HepG2 (cell line): Measurements from ENCODE around the gene ANKHD1. TPM values are rescaled to one million over a fixed set of nuclear protein-coding genes. Genes with fewer than 3 reads are reported as not detected.

Source experiments
- DMAP1 ChIP-seq: IDR thresholded peaks from 2 replicates; pipeline ENCODE4 v1.6.1; 2016
- EED ChIP-seq: sonication (generic); formaldehyde crosslinking; IDR thresholded peaks from 2 replicates; pipeline ENCODE4 v1.5.0; 2020; ENCODE audit warnings: mild to moderate bottlenecking, missing genetic modification reagents
- NFIC ChIP-seq: IDR thresholded peaks from 2 replicates; pipeline ENCODE4 v1.6.1; 2012; ENCODE audit warnings: mild to moderate bottlenecking, low read length, inconsistent platforms
- NONO ChIP-seq, 2 experiments: fragments of 450-650 bp in 1 of 2; sonication (generic) in 1 of 2; formaldehyde crosslinking in 1 of 2; IDR thresholded peaks in 1 of 2; conservative IDR thresholded peaks in 1 of 2; 2 replicates each; pipeline versions ENCODE4 v1.6.1 to v1.8.0; 2017 to 2022; ENCODE audit warnings: mild to moderate bottlenecking in 1 of 2, missing genetic modification reagents in 1 of 2, moderate library complexity in 1 of 2
- PHF5A ChIP-seq: IDR thresholded peaks from one replicate; pipeline ENCODE4 v1.6.1; 2018; ENCODE audit warnings: low read depth, missing genetic modification reagents; ENCODE audit not compliant: unreplicated experiment
- SRSF1 ChIP-seq: fragments of 200-400 bp; formaldehyde crosslinking; optimal IDR thresholded peaks from 2 replicates; pipeline ENCODE3; 2017; ENCODE audit warnings: mild to moderate bottlenecking, low read depth, low read length, moderate library complexity
- ZNF143 ChIP-seq: sonication (generic); formaldehyde crosslinking; IDR thresholded peaks from 2 replicates; pipeline ENCODE4 v1.4.0; 2020; ENCODE audit warnings: missing genetic modification reagents
- ZNF180 ChIP-seq: sonication (generic); formaldehyde crosslinking; IDR thresholded peaks from 2 replicates; pipeline ENCODE4 v1.4.0; 2020; ENCODE audit warnings: low read depth, missing genetic modification reagents, borderline replicate concordance
- ZSCAN22 ChIP-seq: sonication (generic); formaldehyde crosslinking; IDR thresholded peaks from 2 replicates; pipeline ENCODE4 v1.4.0; 2020; ENCODE audit warnings: mild to moderate bottlenecking, missing genetic modification reagents
- polyA plus RNA-seq, 8 experiments: library from polyadenylated mRNA; depleted of rRNA in 3 of 8; stranded (reverse) in 7 of 8; unstranded in 1 of 8; fragments of >200 nt; fragmentation: Illumina TruSeq in 4 of 8; extraction: Trizol in 4 of 8; gene quantifications; 2 replicates each; pipeline versions ENCODE4 v1.2.1 to v1.2.3, GENCODE V29; 2011 to 2016; ENCODE audit warnings: low read depth in 4 of 8, missing spikeins in 1 of 8, mixed read lengths in 1 of 8; ENCODE audit not compliant: insufficient read depth in 1 of 8
- total RNA-seq, 5 experiments: library from RNA; depleted of rRNA; stranded (reverse); fragments of >200 nt; fragmentation: Illumina TruSeq; extraction: Trizol; gene quantifications; 2 replicates each; pipeline ENCODE4 v1.2.3, GENCODE V29; 2016; ENCODE audit warnings: low read depth in 1 of 5
- TF ChIP-seq, protein P1 (sequence below): sonication (generic); formaldehyde crosslinking; IDR thresholded peaks from 2 replicates; pipeline ENCODE4 v1.5.0; 2020; ENCODE audit warnings: mild to moderate bottlenecking, missing genetic modification reagents
- TF ChIP-seq, protein P2 (sequence below): sonication (generic); formaldehyde crosslinking; IDR thresholded peaks from 2 replicates; pipeline ENCODE4 v1.5.1; 2020; ENCODE audit warnings: missing genetic modification reagents, mild to moderate bottlenecking, borderline replicate concordance

Gene ANKHD1
- total and polyA plus RNA-seq, 2 of the 13 experiments (the other 11 are each of a cell fraction or from before 2014, with no cell fraction given) = 69.9 to 82.0 TPM

DNA sequence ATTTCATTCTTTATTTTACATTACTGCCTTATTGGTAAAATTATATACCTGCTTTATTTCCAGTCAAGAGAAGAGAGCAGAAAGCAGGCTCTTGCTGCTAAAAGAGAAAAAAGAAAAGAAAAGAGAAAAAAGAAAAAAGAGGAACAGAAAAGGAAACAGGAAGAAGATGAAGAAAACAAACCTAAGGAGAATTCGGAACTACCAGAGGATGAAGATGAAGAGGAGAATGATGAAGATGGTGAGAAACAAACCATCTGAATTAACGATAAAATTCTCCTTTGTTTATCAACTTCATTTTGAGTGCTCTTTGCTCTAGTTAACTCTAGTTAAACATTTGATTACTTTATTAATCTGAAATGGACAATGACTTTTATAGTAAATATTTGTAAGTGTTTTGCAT, 122.4 kb downstream of the ANKHD1 start (continued):
- TF ChIP-seq, protein P1, sequence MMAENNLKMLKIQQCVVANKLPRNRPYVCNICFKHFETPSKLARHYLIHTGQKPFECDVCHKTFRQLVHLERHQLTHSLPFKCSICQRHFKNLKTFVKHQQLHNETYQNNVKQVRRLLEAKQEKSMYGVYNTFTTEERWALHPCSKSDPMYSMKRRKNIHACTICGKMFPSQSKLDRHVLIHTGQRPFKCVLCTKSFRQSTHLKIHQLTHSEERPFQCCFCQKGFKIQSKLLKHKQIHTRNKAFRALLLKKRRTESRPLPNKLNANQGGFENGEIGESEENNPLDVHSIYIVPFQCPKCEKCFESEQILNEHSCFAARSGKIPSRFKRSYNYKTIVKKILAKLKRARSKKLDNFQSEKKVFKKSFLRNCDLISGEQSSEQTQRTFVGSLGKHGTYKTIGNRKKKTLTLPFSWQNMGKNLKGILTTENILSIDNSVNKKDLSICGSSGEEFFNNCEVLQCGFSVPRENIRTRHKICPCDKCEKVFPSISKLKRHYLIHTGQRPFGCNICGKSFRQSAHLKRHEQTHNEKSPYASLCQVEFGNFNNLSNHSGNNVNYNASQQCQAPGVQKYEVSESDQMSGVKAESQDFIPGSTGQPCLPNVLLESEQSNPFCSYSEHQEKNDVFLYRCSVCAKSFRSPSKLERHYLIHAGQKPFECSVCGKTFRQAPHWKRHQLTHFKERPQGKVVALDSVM (CRISPR knock-in tag) = no peak
- no peak for TF ChIP-seq DMAP1
- no peak for TF ChIP-seq ZSCAN22 (CRISPR knock-in tag)
- TF ChIP-seq NFIC = no peak
- TF ChIP-seq PHF5A (CRISPR knock-in tag) = no peak
- TF ChIP-seq EED (CRISPR knock-in tag) = no peak
- no peak for TF ChIP-seq SRSF1
- TF ChIP-seq ZNF180 (CRISPR knock-in tag) = no peak
- TF ChIP-seq ZNF143 (CRISPR knock-in tag) = no peak
- TF ChIP-seq, protein P2, sequence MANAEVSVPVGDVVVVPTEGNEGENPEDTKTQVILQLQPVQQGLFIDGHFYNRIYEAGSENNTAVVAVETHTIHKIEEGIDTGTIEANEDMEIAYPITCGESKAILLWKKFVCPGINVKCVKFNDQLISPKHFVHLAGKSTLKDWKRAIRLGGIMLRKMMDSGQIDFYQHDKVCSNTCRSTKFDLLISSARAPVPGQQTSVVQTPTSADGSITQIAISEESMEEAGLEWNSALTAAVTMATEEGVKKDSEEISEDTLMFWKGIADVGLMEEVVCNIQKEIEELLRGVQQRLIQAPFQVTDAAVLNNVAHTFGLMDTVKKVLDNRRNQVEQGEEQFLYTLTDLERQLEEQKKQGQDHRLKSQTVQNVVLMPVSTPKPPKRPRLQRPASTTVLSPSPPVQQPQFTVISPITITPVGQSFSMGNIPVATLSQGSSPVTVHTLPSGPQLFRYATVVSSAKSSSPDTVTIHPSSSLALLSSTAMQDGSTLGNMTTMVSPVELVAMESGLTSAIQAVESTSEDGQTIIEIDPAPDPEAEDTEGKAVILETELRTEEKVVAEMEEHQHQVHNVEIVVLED = no peak
- TF ChIP-seq NONO (IDR thresholded peaks at IDR 0.05) = no peak
- no peak for TF ChIP-seq NONO (CRISPR knock-in tag; conservative IDR thresholded peaks at IDR 0.05)
